ENCODE measurements around the gene ARHGAP28. TPM values are rescaled to one million over a fixed set of nuclear protein-coding genes. Genes with fewer than 3 reads are reported as not detected.

Gene ARHGAP28
- polyA plus RNA-seq, 1 donor from 2014 or later: 9.8 TPM

DNA sequence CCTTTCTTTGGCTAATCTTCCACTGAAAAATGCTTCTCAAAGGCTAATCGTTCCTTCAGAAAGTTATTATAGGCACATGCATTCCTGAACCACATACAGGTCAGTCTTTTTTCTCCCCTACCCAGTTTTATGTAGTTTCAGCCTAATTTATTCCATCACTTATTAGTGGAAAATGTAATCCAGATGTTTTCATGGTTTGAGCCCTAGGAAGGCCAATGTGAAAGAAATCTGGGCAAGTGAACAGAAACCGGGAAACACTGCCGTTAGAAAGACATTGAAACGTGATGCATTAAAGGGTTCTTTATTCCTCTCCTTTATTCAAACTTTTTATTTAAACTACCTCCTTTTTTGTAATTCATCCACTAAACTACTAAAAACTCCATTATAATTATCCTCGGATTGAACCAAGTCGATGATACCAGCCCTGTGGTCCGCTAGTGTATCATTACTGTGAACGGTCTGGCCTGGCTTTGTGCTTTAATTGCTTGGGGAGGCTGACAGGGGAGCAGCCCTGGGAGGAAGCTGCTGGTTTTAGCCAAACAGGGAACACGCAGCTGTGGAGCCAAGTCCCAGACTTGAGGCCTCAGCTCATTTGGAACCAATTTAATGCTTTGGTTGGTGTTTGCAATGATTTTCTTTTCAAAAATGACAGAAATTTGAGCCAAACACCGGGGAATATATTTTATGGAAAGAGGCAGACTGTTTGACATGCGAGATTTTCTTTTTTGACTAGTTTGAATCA, 149.2 kb downstream of the ARHGAP28 start:
- Histone ChIP-seq H3K79me2 (replicated peaks; ENCODE audit: insufficient read depth, low read length) (no peaks in the 10 kb centered on the region), H3K9me2 (ENCODE audit: insufficient read depth, low read length) (no peaks in the 10 kb centered on the region), H4K20me1 (ENCODE audit: insufficient read depth) (no peaks in the 10 kb centered on the region), H3K27ac (ENCODE audit: low read length) (no peak overlapping the region), H3K4me2 (ENCODE audit: low read length) (no peak overlapping the region), H3K9me3 (ENCODE audit: low read length) (no peaks in the 10 kb centered on the region), H2AFZ (ENCODE audit: low read depth, low read length) (no peak overlapping the region), H3K27me3 (ENCODE audit: insufficient read depth, low read depth, low read length) (no peaks in the 10 kb centered on the region), H3K36me3 (ENCODE audit: insufficient read depth, low read length) (no peaks in the 10 kb centered on the region), H3K9ac (ENCODE audit: low read length) (no peak overlapping the region), H3F3A (ENCODE audit: insufficient read depth, low read length, poor library complexity, severe bottlenecking) (no peaks in the 10 kb centered on the region), H3K4me3 (ENCODE audit: low read length) (no peak overlapping the region)
- TF ChIP-seq, protein P1, sequence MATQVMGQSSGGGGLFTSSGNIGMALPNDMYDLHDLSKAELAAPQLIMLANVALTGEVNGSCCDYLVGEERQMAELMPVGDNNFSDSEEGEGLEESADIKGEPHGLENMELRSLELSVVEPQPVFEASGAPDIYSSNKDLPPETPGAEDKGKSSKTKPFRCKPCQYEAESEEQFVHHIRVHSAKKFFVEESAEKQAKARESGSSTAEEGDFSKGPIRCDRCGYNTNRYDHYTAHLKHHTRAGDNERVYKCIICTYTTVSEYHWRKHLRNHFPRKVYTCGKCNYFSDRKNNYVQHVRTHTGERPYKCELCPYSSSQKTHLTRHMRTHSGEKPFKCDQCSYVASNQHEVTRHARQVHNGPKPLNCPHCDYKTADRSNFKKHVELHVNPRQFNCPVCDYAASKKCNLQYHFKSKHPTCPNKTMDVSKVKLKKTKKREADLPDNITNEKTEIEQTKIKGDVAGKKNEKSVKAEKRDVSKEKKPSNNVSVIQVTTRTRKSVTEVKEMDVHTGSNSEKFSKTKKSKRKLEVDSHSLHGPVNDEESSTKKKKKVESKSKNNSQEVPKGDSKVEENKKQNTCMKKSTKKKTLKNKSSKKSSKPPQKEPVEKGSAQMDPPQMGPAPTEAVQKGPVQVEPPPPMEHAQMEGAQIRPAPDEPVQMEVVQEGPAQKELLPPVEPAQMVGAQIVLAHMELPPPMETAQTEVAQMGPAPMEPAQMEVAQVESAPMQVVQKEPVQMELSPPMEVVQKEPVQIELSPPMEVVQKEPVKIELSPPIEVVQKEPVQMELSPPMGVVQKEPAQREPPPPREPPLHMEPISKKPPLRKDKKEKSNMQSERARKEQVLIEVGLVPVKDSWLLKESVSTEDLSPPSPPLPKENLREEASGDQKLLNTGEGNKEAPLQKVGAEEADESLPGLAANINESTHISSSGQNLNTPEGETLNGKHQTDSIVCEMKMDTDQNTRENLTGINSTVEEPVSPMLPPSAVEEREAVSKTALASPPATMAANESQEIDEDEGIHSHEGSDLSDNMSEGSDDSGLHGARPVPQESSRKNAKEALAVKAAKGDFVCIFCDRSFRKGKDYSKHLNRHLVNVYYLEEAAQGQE (IDR thresholded peaks at IDR 0.05; ENCODE audit: borderline replicate concordance): no peak
- TF ChIP-seq, protein P2, sequence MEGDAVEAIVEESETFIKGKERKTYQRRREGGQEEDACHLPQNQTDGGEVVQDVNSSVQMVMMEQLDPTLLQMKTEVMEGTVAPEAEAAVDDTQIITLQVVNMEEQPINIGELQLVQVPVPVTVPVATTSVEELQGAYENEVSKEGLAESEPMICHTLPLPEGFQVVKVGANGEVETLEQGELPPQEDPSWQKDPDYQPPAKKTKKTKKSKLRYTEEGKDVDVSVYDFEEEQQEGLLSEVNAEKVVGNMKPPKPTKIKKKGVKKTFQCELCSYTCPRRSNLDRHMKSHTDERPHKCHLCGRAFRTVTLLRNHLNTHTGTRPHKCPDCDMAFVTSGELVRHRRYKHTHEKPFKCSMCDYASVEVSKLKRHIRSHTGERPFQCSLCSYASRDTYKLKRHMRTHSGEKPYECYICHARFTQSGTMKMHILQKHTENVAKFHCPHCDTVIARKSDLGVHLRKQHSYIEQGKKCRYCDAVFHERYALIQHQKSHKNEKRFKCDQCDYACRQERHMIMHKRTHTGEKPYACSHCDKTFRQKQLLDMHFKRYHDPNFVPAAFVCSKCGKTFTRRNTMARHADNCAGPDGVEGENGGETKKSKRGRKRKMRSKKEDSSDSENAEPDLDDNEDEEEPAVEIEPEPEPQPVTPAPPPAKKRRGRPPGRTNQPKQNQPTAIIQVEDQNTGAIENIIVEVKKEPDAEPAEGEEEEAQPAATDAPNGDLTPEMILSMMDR (IDR thresholded peaks at IDR 0.05; ENCODE audit: poor library complexity, severe bottlenecking): no peak
- TF ChIP-seq SMC3 (conservative IDR thresholded peaks at IDR 0.05; ENCODE audit: poor library complexity): no peak
- no peak for TF ChIP-seq MXI1 (conservative IDR thresholded peaks at IDR 0.05; ENCODE audit: poor library complexity, severe bottlenecking)
- no peak for TF ChIP-seq TAF1 (IDR thresholded peaks at IDR 0.05; ENCODE audit: low read depth)
- no peak for TF ChIP-seq EP300 (conservative IDR thresholded peaks at IDR 0.05; ENCODE audit: poor library complexity, severe bottlenecking)

DNA sequence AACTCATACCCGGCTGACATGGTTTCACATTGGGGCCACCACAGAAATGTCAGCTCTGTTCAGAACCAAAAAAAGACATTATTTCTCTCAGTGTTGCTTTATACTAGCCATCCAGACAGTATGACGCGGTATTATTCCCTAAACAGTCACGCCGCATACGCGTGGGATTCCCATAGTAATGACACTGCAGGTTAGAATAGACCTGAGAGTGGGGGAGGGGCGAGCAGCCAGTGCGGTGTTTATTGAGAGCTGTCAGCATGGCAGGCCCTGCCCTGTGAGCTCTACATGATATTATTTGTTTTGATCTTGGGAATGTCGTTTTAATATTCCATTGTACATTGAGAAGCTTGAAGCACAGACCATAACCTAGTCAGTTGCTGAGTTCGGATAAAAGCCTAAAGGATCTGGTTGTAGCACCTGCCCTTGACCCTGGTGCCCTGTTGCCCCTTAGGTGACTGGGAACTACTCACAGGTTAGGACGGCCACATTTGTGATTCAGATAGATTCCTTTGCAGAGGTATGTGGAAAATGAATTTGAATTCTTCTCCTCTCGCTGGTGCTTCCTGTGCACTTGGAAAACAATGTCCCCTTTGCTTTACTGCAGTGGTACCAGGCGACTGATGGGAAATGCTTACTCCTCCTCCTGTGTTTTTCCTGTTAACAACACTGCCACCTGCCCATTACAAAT, 150.1 kb downstream of the ARHGAP28 start:
- H3K27ac ChIP-seq (ENCODE audit: low read length): no peak overlapping the region
- no peak overlapping the region for H3K4me3 ChIP-seq (ENCODE audit: low read length)
- H3K9ac ChIP-seq (ENCODE audit: low read length): no peak overlapping the region
- H2AFZ ChIP-seq (ENCODE audit: low read depth, low read length): no peak overlapping the region
- H3K9me2 ChIP-seq (ENCODE audit: insufficient read depth, low read length): no peaks in the 10 kb centered on the region
- H4K20me1 ChIP-seq (ENCODE audit: insufficient read depth): no peaks in the 10 kb centered on the region
- no peaks in the 10 kb centered on the region for H3K36me3 ChIP-seq (ENCODE audit: insufficient read depth, low read length)
- no peaks in the 10 kb centered on the region for H3K27me3 ChIP-seq (ENCODE audit: insufficient read depth, low read depth, low read length)
- no peak overlapping the region for H3K4me2 ChIP-seq (ENCODE audit: low read length)
- no peaks in the 10 kb centered on the region for H3K79me2 ChIP-seq (replicated peaks; ENCODE audit: insufficient read depth, low read length)
- no peaks in the 10 kb centered on the region for H3K9me3 ChIP-seq (ENCODE audit: low read length)
- no peak for TF ChIP-seq EZH2 (IDR thresholded peaks at IDR 0.05; ENCODE audit: borderline replicate concordance, insufficient read depth, low read length, poor library complexity, severe bottlenecking)
- no peak for TF ChIP-seq POLR2AphosphoS5 (IDR thresholded peaks at IDR 0.05)
- no peak for TF ChIP-seq TAF1 (IDR thresholded peaks at IDR 0.05; ENCODE audit: low read depth)
- no peak for TF ChIP-seq RAD21 (conservative IDR thresholded peaks at IDR 0.05)
- no peak for TF ChIP-seq EP300 (conservative IDR thresholded peaks at IDR 0.05; ENCODE audit: poor library complexity, severe bottlenecking)
- TF ChIP-seq, protein P2 (IDR thresholded peaks at IDR 0.05; ENCODE audit: poor library complexity, severe bottlenecking): no peak
- TF ChIP-seq SMC3 (conservative IDR thresholded peaks at IDR 0.05; ENCODE audit: poor library complexity): no peak
- TF ChIP-seq, protein P1 (IDR thresholded peaks at IDR 0.05; ENCODE audit: borderline replicate concordance): no peak
- no peak for TF ChIP-seq MXI1 (conservative IDR thresholded peaks at IDR 0.05; ENCODE audit: poor library complexity, severe bottlenecking)
- no peaks in the 10 kb centered on the region for H3F3A ChIP-seq (ENCODE audit: insufficient read depth, low read length, poor library complexity, severe bottlenecking)

Data from neural cell (in vitro differentiated cells).